GM21528 (cell line): Measurements from ENCODE around the gene HNRNPL.
"Not testable (repeated sequence)": the region's sequence is repeated elsewhere in the genome, so short reads cannot be mapped to it uniquely, and the experiment has no call there.

Experiments
- ATAC-seq: cut with Tn5 transposase; IDR thresholded peaks from one replicate; pipeline ENCODE4 v1.9.1; 2021; ENCODE audit warnings: mild to moderate bottlenecking, moderate library complexity; ENCODE audit not compliant: unreplicated experiment, low FRiP score

Gene HNRNPL

DNA sequence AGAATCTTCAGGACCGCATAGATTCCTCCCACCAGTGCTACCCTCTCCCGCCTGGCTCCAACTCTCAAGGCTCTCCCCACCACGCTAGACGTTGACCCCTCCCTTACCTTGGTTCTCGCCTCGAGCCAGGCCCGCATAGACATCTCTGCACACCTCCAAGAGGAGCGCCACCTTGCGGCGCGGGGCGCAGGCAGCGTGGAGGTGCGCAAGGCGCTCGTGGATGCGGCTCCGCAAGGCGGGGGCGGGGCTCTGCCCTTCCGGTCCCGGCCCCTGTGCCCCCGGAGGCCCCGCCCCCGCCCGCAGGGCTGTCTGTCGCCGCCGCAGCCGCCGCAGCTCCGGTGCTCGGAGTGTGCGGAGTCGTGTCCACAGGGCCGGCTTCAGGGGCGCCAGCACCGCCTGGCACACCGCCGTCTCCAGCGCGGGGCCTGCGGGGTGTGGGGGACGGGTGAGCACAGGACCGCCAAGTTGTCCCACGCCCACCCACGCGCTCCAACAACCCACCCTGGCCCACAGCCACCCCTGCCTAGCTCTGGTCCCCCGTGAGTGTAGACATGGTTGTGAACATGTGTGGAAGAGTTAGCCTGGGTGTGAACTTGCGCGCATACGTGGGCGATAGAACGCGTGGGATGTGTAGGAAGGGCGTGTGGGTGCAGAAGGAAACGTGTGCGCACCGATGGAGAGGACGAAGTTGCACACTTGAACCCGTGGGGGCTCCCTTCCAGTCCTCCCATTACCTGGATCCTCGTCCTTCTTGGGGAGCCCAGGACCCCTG is 20.2 kb upstream of the HNRNPL start:
- ATAC-seq, result peak; percentile 58

DNA sequence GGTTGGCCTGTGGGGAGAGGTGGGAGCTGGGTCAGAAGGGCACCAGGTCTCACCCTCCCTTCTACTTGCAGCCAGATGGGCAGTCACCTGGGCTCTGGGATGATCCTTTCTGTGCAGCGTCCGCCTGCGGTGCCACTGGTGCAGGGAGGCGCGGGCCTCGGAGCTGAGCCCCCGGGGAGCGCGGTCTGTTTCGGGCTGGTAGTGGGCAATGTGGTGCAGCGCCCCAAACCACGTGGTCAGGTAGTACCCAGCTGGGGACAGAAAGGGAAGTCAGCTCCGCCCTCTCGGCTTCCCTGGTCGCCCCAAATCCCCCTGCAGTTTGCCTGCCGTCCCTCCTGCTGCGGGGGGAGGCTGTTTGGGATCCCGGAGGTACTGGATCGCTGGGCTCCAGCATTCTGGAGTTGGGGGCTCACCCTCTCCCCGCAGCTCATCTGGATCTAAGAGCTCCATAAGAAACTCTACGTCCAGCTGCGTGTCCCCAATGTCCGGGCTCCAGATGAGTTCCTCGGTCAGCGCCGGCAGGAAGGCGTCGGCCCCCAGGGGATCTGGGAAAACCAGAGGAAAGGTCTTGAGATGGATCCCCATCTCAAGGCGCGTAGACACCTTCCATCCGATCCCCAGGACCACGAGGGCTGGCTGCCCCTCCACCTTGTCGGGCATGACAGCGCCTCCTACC is 19.5 kb upstream of the HNRNPL start:
- no peak for ATAC-seq

DNA sequence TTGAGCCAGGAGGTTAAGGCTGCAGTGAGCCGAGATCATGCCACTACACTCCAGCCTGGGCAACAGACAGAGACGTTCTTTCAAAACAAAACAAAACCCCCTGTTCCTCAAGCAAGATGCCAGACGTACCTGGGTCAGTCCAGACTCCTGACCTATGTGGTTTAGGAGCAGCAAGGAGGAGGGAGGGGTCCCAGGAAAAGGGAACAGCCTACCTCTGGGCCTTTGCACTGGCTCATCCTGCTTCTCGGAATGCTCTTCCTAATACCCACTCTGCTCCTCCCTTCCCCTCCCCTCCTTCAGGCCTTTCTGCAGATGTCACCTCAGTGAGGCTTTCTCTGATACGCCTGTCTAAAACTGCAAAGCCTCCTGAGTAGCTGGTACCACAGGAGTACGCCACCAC is 18.8 kb upstream of the HNRNPL start:
- ATAC-seq, result no peak

DNA sequence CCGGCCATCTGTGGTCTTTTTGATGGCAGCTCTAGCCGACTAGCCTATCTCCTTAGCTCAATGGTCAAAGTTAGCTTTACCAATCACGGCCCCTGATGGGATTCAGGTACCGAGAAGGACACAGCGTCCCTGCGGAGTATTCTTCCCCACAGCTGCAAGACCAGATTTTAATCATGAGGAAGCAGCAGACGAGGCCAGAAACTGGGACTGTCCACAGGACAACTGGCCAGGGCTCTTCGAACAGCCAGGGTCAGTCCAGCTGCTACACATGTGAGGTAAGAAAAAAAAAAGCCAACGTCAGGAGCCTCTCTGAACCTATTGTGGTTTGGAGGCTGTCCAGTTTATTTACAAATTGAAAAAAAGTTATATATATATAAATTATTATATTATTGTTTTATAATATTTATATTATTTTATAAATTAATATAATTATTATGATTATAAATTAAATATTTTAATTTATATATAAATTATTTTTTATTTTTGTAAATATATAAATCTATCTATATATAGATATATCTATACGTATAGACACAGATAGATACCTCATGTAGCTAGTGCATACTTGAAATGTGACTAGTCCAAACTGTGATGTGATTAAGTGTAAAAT is 17.5 kb upstream of the HNRNPL start:
- ATAC-seq, result no peak

DNA sequence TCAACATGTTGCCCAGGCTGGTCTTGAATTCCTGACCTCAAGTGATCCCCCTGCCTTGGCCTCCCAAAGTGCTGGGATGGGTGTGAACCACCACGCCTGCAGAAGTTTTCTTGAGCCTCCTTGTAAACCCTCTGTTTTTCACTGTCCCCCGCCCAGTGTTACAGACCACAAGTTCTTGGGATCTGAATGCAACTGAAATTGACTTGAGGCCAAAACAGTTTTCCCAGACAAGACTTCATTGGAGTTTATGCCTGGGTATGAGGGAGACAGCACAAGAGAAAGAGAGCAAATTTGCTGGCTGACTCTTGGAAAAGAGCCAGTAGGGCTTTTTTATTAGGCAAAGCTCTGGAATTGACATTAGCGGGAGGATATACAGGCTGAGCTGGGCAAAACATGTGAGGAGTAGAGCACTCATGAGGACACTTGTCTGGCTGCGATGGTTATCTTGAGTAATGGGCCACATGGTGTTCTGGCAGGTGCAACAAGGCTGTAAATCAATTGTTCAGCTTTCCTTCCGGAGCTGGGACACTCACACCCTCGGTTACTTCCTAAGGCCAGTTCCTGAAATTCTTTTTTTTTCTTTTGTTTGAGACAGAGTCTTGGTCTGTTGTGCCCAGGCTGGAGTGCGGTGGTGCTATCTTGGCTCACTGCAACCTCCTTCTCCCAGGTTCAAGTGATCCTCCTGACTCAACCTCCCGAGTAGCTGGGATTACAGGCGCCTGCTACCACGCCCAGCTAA is 12.7 kb upstream of the HNRNPL start:
- no peak for ATAC-seq

DNA sequence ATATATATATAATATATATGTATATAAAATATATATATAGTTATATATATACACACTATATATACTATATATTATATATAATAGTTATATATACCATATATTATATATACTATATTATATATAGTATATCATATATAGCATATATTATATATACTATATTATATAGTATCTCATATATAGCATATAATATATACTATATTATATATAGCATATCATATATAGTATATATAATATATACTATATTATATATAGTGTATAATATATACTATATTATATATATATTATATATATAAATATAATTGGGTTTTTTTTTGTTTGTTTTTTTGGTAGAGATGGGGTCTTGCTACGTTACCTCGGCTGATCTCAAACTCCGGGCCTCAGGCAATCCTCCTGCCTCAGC is 11.6 kb upstream of the HNRNPL start:
- no peak for ATAC-seq

DNA sequence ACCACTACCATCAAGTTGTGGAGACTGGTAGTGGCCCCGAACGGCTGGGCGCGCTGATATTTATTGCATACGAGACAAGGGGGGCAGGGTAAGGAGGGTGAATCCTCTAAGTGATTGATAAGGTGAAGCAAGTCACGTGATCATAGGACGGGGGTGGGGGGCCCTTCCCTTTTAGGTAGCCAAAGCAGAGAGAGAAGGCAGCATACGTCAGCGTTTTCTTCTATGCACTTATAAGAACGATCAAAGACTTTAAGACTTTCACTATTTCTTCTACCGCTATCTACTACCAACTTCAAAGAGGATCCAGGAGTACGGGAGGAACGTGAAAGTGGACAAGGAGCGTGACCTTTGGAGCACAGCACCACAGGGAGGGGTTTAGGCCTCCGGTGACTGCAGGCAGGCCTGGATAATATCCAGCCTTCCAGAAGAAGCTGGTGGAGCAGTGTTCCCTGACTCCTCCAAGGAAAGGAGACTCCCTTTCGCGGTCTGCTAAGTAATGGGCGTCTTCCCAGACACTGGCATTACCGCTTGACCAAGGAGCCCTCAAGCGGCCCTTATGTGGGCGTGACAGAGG is 9.9 kb upstream of the HNRNPL start:
- ATAC-seq, result not testable (repeated sequence)

DNA sequence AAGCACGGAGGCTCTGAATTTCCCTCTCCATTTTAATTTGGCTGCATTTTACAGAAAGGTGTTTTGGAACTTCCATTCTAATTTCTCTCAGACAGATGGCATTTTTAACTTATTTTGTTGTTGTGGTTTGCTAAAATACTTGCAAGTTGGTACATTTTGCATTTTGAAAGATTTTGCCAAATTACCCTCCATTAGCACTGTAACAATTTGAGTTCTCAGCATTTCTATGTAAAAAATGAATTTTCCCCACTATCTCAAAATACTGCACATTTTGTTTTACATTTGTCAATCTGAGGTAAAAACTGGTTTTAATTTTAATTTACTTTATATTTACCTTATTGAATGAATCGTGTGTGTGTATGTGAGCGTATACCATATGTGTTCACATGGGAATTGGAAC is 7.0 kb upstream of the HNRNPL start:
- no peak for ATAC-seq

DNA sequence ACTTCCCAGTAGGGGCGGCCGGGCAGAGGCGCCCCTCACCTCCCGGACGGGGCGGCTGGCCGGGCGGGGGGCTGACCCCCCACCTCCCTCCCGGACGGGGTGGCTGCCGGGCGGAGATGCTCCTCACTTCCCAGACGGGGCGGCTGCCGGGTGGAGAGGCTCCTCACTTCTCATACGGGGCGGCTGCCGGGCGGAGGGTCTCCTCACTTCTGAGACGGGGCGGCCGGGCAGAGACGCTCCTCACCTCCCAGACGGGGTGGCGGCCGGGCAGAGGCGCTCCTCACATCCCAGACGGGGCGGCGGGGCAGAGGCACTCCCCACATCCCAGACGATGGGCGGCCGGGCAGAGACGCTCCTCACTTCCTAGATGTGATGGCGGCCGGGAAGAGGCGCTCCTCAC is 6.0 kb upstream of the HNRNPL start:
- ATAC-seq, result not testable (repeated sequence)

DNA sequence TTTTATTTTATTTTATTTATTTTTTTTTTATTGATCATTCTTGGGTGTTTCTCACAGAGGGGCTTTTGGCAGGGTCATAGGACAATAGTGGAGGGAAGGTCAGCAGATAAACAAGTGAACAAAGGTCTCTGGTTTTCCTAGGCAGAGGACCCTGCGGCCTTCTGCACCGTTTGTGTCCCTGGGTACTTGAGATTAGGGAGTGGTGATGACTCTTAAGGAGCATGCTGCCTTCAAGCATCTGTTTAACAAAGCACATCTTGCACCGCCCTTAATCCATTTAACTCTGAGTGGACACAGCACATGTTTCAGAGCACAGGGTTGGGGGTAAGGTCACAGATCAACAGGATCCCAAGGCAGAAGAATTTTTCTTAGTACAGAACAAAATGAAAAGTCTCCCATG is 5.2 kb upstream of the HNRNPL start:
- ATAC-seq, result not testable (repeated sequence)

DNA sequence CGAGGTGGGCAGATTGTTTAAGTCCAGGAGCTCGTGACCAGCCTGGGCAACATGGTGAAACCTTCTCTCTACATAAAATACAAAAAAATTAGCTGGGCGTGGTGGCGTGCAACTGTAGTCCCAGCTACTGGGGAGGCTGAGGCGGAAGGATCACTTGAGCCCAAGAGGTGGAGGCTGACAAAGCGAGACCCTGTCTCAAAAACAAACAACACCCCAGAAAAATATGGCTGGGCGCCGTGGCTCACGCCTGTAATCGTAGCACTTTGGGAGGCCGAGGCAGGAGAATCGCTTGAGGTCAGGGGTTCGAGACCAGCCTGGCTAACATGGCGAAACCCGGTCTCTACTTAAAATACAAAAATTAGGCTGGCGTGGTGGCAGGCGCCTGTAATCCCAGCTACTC is 3.4 kb upstream of the HNRNPL start:
- ATAC-seq, result no peak

DNA sequence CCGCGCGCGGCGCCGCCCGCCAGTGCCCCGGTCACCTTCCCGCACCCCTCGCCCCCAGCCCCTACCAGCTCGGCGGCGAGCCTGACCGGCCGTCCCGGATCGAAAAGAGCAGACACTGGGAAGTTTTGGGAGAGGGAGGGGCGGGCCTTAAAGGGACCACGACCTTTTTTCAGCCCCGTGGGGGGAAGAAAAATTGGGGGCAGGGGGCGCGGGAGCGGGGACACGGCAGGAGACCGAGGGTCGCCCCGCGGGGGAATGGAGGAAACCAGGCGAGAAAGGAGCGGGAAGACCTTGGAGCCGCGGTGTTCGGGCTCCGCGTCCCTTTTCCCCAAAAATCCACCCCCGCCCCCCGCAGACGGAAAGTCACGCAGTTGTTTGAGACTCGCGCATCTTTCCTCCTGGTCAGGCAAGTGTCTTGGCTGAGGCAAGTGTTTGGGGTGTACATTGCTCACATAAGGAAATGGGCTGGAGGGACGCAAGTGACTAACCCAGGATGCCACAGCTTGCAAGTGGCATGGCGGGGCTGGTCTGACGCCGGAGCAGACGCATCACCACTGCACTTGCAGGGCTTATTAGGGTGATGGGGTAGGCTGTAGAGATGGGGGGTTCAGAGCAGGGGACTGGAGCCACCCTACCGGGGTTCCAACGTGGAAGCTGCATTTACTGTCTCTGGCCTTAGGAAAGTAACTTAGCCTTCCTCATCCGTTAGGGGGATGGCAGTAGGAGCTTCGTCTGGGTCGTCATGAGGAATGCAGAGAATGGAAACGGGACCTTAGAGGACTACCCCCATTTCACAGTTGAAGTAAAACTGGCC is 2.7 kb upstream of the HNRNPL start:
- ATAC-seq, result no peak

DNA sequence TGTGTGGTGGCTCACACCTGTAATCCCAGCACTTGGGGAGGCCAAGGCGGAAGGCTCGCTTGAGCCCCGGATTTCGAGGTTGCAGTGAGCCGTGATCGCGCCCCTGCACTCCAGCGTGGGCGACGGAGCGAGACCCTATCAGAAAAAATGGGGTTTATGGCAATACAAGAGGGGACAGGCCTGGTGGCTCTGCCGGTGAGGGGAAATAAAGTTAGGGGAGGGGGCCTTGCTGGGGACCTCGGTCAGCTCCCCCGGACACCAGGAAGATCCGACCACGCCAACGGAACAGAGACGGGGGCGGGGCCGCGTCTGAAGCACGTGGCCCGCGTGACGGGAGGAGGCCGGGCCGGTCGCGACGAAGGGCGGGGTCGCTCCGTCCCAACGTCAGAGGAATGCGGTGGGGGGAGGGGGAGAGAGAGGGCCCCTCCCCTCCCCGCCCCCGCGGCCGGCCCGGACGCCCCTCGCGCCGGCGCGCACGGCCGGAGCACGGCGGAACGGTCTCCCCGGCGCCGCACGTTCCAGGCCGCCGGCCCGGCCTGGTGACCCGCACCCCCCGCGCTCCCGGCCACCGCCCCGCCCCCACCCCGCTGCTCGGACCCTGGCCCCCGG is 1.9 kb upstream of the HNRNPL start:
- peak; percentile 15 for ATAC-seq

DNA sequence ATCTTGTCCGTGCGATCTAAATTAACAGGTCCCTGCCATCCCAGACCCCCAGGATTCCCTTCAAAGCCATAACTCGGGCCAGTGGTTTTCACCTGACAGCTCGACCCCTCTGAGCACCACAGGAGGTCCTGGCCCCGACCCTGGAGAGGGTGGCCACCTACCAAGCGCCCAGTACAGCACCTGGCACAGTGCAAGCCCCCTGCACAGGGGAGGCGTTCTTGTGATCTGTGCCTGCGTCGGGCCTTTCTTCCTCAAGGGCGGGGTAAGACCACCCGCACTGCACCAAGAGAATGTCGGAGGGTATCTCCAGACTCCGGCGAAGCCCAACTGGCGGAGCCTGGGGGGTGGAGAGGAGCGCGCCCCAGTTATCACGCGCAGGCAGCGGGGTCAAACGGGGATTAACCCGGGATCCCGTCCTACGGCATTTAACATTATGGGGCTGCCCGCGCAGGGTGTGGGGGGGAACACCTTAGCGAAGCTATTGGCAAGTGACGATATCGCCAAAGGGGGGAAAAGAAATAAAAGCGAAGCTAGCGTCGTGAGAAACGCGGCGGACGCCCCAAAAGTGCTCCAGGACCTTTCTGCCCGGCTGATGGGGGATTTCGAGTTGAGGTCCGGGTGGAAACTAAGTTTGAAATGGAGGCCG is 1.3 kb upstream of the HNRNPL start:
- ATAC-seq, result no peak

DNA sequence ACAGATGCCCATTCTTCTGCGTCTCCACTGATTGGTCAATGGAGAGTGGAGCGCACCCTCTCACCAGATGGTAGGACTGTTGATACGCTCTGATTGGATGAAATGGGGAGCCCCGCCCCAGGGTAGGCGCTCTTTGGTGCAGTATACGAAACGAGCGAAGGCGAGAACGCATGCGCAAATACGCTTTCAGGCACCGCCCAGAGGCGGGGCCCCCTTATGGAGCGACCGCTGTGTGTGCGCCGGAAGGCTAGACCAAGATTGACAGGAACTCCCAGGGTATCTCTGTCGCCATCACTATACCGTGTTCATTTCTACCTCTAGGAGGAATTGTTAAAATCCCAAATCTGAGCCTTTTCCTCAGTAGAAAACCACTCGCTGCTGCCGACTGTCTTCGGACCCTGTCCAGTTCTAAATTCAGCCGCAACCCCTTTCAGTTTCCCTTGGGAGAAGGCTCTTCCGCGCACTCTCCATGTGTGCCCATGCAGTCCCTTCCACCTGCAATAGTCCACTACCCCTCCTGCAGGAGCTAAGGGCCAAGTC is 720 bp upstream of the HNRNPL start:
- ATAC-seq, result peak; percentile 66

DNA sequence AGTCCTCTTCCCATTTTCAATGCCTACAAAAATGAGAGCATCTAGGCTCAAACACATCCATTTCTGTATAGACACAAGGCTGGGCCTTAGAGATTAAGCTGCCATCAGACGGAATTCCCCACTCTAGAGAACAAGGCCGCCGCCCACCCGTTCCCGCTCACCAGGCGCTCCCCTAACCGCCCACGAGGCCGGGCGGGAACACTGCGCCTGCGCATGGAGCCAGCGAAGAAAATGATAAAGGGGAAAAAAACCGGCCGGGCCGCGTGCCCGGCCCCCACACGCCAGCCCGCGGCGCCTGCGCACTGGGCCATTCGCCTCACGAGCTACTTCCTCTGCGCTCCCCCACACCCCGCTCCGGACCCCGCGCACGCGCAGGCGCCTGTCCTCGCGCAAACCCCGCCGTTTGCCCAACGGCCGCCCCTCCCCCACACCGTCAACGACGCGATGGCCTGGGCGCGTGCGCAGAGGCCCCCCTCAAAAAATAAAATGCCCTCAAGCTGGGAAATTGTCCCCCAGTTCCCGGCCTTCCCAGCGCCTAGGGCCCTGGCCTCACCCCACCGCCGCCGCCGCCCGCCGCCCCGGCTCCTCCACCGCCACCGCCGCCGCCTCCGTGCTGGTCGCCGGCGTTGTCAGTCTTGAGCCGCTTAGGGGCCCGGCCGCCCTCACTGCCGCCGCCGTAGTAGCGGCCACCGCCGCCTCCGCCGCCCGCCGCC is 483 bp downstream of the HNRNPL start:
- peak; percentile 19 for ATAC-seq

DNA sequence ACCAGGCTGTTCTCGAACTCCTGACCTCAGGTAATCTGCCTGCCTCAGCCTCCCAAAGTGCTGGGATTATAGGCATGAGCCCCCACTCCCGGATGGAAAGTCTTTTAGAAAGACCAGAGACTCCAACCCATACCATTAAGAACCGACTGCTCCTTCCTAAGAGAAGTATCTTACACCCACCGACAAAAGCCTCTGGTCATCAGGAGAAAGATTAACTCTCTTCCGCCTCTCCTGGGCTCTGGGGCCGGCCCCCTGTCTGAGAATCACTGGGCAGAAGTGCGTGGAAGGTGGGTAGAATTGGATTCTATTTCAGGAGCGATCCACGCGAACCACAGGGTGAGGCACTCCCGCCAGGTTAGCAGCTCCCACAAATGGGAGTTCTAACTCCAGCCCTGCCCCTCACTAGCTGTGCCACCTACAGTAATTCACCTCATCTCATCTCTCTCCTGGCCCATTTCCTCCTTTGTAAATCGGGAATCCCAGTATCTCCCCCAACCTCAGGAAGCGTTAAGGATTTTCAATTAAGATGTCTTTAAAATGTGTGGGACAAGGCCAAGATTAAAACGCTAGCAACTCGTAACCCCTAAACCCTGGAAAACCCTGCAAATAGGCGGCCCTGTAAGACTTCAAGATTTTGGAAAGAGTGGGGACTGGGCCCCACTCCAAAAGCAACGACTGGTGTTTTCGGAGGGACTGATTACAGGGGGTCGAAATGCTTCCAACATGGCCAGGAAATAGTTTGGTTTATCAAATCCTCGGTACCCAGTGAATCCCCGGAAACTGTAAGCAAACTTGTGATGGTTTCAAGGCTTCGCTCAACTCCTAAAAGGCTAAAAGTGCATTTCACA is 1.3 kb downstream of the HNRNPL start:
- no peak for ATAC-seq
